ENCODE data around the gene SIAE.
"Not testable (repeated sequence)": the region's sequence is repeated elsewhere in the genome, so short reads cannot be mapped to it uniquely, and the experiment has no call there.

The SIAE gene

DNA sequence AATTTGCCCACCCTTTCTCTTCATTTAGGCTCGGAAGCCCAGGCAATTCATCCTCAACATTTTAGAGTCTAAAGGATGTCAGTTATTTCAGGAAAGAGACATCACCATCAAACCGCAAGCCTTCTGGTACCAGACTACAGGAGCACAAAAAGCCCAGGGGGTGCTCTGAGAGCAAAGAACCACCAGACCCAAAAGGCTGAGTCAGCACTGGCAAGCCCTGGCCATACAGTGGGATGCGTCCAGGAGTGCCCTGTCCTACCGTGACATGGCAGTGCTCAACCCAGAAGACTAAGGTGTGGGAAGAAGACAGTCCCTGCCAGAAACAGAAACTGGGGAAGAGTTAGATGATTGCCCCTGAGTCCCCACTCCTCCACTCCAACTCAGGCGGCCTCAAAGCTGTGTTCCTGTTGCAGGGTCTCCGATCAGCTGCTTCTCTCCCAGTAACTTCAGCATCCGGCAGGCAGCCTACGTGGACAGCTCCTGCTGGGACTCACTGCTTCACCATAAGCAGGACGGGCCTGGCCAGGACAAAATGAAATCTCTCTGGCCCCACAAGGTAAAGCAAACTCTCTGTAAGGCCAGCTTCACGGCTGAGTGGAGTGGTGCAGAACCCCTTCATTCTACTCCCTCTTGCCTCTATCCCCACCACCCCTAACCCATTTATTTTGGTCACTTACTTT is 60.8 kb downstream of the SIAE start:
- TF ChIP-seq, protein P1, sequence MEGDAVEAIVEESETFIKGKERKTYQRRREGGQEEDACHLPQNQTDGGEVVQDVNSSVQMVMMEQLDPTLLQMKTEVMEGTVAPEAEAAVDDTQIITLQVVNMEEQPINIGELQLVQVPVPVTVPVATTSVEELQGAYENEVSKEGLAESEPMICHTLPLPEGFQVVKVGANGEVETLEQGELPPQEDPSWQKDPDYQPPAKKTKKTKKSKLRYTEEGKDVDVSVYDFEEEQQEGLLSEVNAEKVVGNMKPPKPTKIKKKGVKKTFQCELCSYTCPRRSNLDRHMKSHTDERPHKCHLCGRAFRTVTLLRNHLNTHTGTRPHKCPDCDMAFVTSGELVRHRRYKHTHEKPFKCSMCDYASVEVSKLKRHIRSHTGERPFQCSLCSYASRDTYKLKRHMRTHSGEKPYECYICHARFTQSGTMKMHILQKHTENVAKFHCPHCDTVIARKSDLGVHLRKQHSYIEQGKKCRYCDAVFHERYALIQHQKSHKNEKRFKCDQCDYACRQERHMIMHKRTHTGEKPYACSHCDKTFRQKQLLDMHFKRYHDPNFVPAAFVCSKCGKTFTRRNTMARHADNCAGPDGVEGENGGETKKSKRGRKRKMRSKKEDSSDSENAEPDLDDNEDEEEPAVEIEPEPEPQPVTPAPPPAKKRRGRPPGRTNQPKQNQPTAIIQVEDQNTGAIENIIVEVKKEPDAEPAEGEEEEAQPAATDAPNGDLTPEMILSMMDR (IDR thresholded peaks at IDR 0.05; ENCODE audit: low read depth, low read length) = no peak
- no peak overlapping the region for H3K4me3 ChIP-seq (ENCODE audit: low read depth, low read length)

DNA sequence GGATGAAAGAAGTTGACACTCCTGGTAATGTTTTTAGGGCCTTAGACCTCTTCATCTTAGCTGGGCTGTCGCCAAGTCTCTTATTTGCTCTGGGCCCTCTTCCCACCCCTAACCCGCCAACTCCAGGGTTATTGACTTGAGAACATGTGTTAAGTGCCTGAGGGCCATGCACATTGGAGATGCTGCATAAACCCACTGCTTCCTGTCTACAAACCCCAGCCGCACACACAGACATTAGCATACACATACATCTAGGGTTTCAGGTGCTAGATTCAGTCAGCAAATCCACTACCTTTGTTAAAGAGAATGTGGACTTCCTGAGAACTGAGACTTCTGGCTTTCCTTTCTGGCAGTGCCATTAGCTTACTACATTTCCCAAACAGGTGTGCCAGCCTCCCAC is 61.5 kb downstream of the SIAE start:
- H3K4me3 ChIP-seq (ENCODE audit: low read depth, low read length) = no peak overlapping the region
- TF ChIP-seq, protein P1 (IDR thresholded peaks at IDR 0.05; ENCODE audit: low read depth, low read length) = no peak

DNA sequence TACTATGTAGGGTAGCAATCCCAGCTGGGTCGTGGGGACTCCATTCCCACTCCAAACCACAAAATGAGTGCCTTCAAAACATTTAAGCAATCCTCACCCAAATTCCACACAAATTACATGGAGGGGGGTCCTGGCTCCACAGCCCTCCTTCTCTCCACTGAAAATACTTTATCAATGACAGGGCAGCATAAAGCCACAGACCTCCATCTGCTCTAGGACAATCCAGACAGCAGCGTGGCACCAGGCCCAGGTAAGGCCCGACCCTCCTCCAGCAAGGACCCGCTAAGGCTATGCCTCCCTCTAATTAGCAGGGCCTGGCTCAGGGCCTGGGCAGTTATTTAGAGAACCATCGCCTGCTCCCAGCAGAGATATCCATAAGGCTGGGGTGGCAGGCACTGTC is 62.5 kb downstream of the SIAE start, which contains the start of gene PANX3:
TSS of gene PANX3 (plus strand) at position 365 of the 400 bp plus-strand sequence. CDS start 129 bp downstream, outside the sequence.
- H3K4me3 ChIP-seq (ENCODE audit: low read depth, low read length) = no peak within 1 kb of the TSS
- TF ChIP-seq, protein P1 (IDR thresholded peaks at IDR 0.05; ENCODE audit: low read depth, low read length) = no peak

DNA sequence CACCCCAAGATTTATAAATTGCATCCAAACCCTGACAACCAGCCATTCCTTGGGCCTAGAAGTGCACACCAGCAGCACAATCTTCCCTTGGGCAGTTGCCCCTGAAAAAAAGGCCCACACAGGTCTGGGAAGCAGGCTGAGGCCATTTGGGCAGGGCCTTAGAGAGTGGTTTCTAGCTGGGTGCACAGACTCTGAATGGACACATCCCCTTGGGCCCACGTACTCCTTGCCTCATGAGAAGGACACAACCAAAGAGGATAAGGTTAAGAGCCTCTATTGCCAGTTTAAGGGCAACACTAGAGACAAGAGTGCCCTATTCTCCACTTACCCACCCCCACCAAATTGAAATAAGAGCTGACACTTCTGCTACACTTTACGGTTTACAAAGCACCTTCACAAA is 63.2 kb downstream of the SIAE start:
- no peak overlapping the region for H3K4me3 ChIP-seq (ENCODE audit: low read depth, low read length)
- TF ChIP-seq, protein P1 (IDR thresholded peaks at IDR 0.05; ENCODE audit: low read depth, low read length) = no peak

DNA sequence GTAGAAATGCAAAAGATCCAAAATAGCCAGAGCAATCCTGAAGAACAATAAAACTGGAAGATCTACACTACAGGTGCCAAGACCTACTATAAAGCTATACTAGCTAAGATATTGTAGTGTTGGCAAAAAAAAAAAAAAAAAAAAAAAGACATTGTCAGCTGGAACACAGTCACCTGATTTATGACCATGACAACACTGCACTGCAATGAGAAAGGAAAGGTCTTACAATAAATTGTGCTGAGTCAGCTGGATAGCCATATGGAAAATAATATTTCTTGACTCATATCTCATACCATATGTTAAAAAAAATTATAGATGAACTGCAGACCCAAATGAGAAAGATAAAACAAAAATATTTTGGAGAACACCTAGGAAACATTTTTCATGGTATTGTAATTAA is 65.4 kb downstream of the SIAE start:
- no peak overlapping the region for H3K4me3 ChIP-seq (ENCODE audit: low read depth, low read length)
- TF ChIP-seq, protein P1 (IDR thresholded peaks at IDR 0.05; ENCODE audit: low read depth, low read length) = no peak

DNA sequence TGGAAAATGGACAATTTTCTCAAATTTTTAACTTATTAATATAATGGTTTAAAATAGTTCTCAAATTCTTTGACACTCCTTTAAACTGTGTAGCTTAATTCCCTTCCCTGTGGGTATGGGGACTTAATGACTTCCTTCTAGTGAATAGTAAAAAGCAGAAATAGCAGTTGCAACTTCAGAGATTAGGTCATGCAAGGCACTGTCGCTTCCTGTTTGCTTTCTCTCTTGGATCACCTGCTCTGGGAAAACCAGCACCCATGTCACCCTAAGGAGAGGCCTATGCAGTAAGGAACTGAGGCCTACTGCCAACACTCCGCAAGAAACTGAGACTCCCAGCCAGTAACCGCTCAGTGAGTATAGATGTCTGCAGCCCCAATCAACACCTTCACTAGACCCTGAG is 67.8 kb downstream of the SIAE start:
- no peak overlapping the region for H3K4me3 ChIP-seq (ENCODE audit: low read depth, low read length)
- TF ChIP-seq, protein P1 (IDR thresholded peaks at IDR 0.05; ENCODE audit: low read depth, low read length) = no peak

DNA sequence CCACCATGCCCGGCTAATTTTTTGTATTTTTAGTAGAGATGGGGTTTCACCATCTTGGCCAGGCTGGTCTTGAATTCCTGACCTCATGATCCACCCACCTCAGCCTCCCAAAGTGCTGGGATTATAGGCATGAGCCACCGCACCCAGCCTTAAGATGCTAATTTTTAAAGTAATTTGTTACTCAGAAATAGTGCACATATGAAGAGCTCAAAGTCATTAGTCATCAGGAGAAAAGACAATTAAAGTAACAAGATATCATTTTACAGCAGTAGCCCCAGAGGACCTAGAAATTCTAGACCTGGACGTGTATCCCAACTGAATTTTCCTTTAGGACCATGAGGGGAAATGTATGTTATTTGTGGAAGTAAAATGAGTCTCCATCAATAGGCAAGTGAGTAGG is 70.8 kb downstream of the SIAE start:
- H3K4me3 ChIP-seq (ENCODE audit: low read depth, low read length) = not testable (repeated sequence)

DNA sequence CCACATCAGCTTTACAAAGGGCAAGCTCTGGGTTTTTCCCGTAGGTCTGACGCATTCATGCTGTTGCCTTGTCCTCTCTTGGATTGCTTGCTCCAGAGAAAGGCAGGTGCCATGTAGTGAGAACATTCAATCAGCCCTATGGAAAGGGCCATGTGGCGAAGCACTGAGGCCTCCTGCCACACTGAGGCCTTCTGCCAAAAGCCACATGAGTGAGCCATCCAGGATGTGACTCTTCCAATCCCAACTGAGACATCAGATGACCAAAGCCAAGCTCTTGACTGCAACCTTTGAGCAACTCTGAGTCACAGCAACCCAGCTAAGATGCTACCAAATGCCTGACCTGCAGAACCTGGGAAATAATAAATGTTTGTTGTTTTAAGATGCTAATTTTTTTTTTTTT is 71.3 kb downstream of the SIAE start:
- TF ChIP-seq, protein P1 (IDR thresholded peaks at IDR 0.05; ENCODE audit: low read depth, low read length) = no peak
- no peak overlapping the region for H3K4me3 ChIP-seq (ENCODE audit: low read depth, low read length)
